IPS-15b (cell line): Measurements from ENCODE around the gene AKT1.

ENCODE experiments used
- H3K27me3 ChIP-seq: one replicate; pipeline ENCODE4 v1.6.1; 2013; ENCODE audit warnings: low read length; ENCODE audit not compliant: control insufficient read depth, insufficient read depth
- H3K36me3 ChIP-seq: one replicate; pipeline ENCODE4 v1.6.1; 2013; ENCODE audit warnings: low read length; ENCODE audit not compliant: control insufficient read depth, insufficient read depth
- H3K4me1 ChIP-seq: one replicate; pipeline ENCODE4 v1.6.1; 2013; ENCODE audit warnings: mild to moderate bottlenecking, low read length; ENCODE audit not compliant: control insufficient read depth, insufficient read depth
- H3K4me3 ChIP-seq: one replicate; pipeline ENCODE4 v1.5.1; 2013; ENCODE audit warnings: low read depth, low read length
- H3K9ac ChIP-seq: one replicate; pipeline ENCODE4 v1.6.1; 2013; ENCODE audit warnings: low read depth, mild to moderate bottlenecking, low read length
- H3K9me3 ChIP-seq: one replicate; pipeline ENCODE4 v1.6.1; 2013; ENCODE audit warnings: mild to moderate bottlenecking, low read length; ENCODE audit not compliant: control insufficient read depth, insufficient read depth

The AKT1 gene

GRCh38 chr14:104802394-104803184 is 7.0 kb upstream of the AKT1 start:
- peaks cover 33% of the 10 kb centered on the region for H3K27me3 ChIP-seq
- no peaks in the 10 kb centered on the region for H3K9me3 ChIP-seq
- peaks cover 8% of the 10 kb centered on the region for H3K36me3 ChIP-seq
- peaks cover 4% of the 10 kb centered on the region for H3K4me1 ChIP-seq
- H3K9ac ChIP-seq = no peak overlapping the region
- H3K4me3 ChIP-seq = no peak overlapping the region

- Histone ChIP-seq H3K9ac (no peak overlapping the region), H3K36me3 (peaks cover 8% of the 10 kb centered on the region), H3K9me3 (no peaks in the 10 kb centered on the region), H3K4me1 (peaks cover 7% of the 10 kb centered on the region), H3K27me3 (peaks cover 41% of the 10 kb centered on the region), H3K4me3 (peak overlapping the region; percentile 63)
Measured at GRCh38 chr14:104801520-104802393, 6.2 kb upstream of the AKT1 start.

- Histone ChIP-seq H3K36me3 (peaks cover 6% of the 10 kb centered on the region), H3K4me3 (peak within 1 kb of the TSS; percentile 63), H3K9ac (peak within 1 kb of the TSS; percentile 68), H3K27me3 (peaks cover 48% of the 10 kb centered on the region), H3K4me1 (peaks cover 10% of the 10 kb centered on the region), H3K9me3 (no peaks in the 10 kb centered on the region)
Measured at GRCh38 chr14:104800771-104801519, 5.4 kb upstream of the AKT1 start, which contains the start of gene ZBTB42. Gene ZBTB42 (plus strand): TSS chr14:104801101. CDS start chr14:104801198, 97 bp downstream.

- Histone ChIP-seq H3K9ac (peak overlapping the region; percentile 68), H3K36me3 (peaks cover 6% of the 10 kb centered on the region), H3K4me3 (peak overlapping the region; percentile 58), H3K27me3 (peaks cover 48% of the 10 kb centered on the region), H3K9me3 (no peaks in the 10 kb centered on the region), H3K4me1 (peaks cover 10% of the 10 kb centered on the region)
Measured at GRCh38 chr14:104800015-104800770, 4.6 kb upstream of the AKT1 start.

- peaks cover 10% of the 10 kb centered on the region for H3K4me1 ChIP-seq
- H3K36me3 ChIP-seq = peaks cover 4% of the 10 kb centered on the region
- H3K4me3 ChIP-seq = peak overlapping the region; percentile 58
- peak overlapping the region; percentile 68 for H3K9ac ChIP-seq
- no peaks in the 10 kb centered on the region for H3K9me3 ChIP-seq
- peaks cover 48% of the 10 kb centered on the region for H3K27me3 ChIP-seq
Measured at GRCh38 chr14:104799244-104800014, 3.9 kb upstream of the AKT1 start.

GRCh38 chr14:104798300-104799243 is 3.0 kb upstream of the AKT1 start:
- Histone ChIP-seq H3K9me3 (no peaks in the 10 kb centered on the region), H3K9ac (no peak overlapping the region), H3K4me3 (no peak overlapping the region), H3K36me3 (peaks cover 4% of the 10 kb centered on the region), H3K27me3 (peaks cover 48% of the 10 kb centered on the region), H3K4me1 (peaks cover 14% of the 10 kb centered on the region)

GRCh38 chr14:104797115-104798044 is 1.8 kb upstream of the AKT1 start:
- H3K9me3 ChIP-seq = no peaks in the 10 kb centered on the region
- H3K4me3 ChIP-seq = peak overlapping the region; percentile 18
- H3K27me3 ChIP-seq = peaks cover 47% of the 10 kb centered on the region
- H3K36me3 ChIP-seq = no peaks in the 10 kb centered on the region
- H3K4me1 ChIP-seq = peaks cover 20% of the 10 kb centered on the region
- H3K9ac ChIP-seq = no peak overlapping the region

GRCh38 chr14:104796687-104797081 is 1.1 kb upstream of the AKT1 start:
- Histone ChIP-seq H3K27me3 (peaks cover 40% of the 10 kb centered on the region), H3K9ac (no peak overlapping the region), H3K36me3 (peaks cover 3% of the 10 kb centered on the region), H3K4me3 (no peak overlapping the region), H3K9me3 (no peaks in the 10 kb centered on the region), H3K4me1 (peaks cover 20% of the 10 kb centered on the region)
